ENCODE data around the gene NPR1. TPM values are rescaled to one million over a fixed set of nuclear protein-coding genes. Genes with fewer than 3 reads are reported as not detected.

NPR1 gene
- total and polyA plus RNA-seq, 2 of the 13 experiments (the other 11 are each of a cell fraction or from before 2014, with no cell fraction given): not detected

DNA sequence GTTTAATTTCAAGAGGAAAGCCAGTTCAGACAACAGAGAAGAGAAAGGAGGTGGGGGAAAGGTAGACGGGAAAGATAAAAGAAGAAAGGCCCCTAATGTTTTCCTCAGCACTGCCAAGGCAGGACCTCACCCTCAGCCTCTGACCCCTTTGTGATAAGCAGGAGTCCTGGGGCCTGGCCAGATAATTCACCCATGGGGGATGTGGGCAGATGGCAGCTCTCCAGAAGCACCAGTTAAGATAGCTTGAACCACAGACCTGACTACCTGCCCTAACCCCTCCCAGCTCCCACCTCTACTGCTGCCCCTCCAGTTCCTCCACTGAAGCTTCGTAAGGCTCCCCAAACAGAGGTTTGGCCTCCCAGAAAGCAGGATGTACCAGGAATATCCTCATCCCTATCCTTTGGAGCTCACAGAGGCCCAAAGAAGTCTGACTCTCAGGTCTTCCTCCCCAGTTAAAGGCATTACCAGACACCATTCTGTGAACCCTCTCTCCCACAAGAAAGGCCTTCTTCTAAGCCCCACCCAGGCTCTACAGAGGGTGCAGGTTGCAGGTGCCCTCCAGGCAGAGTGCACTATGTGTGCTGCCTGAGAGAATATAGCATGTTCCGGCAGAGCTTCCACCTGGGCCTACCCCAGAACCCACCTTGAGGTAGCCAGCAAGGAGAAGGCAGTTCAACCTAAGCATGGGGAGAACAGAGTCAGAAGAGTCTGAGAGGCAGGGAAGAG lies 29.2 kb upstream of the NPR1 start:
- no peak for FAIRE-seq

DNA sequence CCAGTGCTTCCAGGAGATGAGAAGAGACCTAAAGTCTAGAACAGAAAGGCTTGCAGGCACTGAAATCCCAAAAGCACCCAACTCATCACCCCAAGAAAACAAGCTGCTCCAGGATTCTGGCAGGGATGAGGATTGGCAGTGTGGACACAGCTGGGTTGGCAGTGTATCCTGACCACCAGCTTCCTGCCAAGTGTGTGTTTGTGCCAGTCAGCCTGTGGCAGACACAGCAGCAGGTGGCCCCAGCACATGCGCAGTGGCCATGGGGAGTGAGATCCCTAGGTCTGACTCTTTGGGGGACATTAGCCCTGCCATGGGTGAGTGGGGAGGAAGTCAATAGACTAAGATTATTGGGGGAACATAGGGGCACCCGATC lies 28.6 kb upstream of the NPR1 start:
- in situ Hi-C loops (cut with HindIII; ENCODE audit: extremely low pct_ligation_motif_present, low pct_unique_long_range_greater_than_20kb) (no loop called here), intact Hi-C loops (cut with micrococcal nuclease; ENCODE audit: unreplicated experiment) (no loop called here)
- TF ChIP-seq AGO1 (IDR thresholded peaks at IDR 0.05; ENCODE audit: low read depth, low read length, poor library complexity, severe bottlenecking) (no peak), FOXJ3 (CRISPR knock-in tag; IDR thresholded peaks at IDR 0.05; ENCODE audit: borderline replicate concordance) (no peak), ZNF782 (CRISPR knock-in tag; IDR thresholded peaks at IDR 0.05; ENCODE audit: borderline replicate concordance) (no peak)
- TF ChIP-seq, protein P1, sequence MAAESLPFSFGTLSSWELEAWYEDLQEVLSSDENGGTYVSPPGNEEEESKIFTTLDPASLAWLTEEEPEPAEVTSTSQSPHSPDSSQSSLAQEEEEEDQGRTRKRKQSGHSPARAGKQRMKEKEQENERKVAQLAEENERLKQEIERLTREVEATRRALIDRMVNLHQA (CRISPR knock-in tag; IDR thresholded peaks at IDR 0.05): no peak
- no peaks in the 10 kb centered on the region for H3K9me3 ChIP-seq (ENCODE audit: low read length)
- peaks cover 23% of the 10 kb centered on the region for H3K4me1 ChIP-seq (ENCODE audit: insufficient read depth, low read length)
- no peak overlapping the region for H3K9ac ChIP-seq (ENCODE audit: insufficient read depth, low read depth, low read length)
- FAIRE-seq (no peak), ATAC-seq (peak; percentile 52), DNase-seq (ENCODE audit: low spot score) (no peak)
- ChIA-PET POLR2A (interaction anchor here (1.4 to 4.6 kb wide), 3 partner anchors 9 to 15 kb away, joined by 5 to 36 read pairs (median 18); partner anchors contain the start of genes CHTOP and SNAPIN), CTCF (ENCODE audit: low intra/inter-chr PET ratio, low total read pairs) (no interaction called here)
- no peaks in the 10 kb centered on the region for H3K79me2 ChIP-seq (ENCODE audit: insufficient read depth, low read length)
- H3K4me2 ChIP-seq (ENCODE audit: low read depth, low read length): no peak overlapping the region
- WGBS (ENCODE audit: low lambda C conversion rate): 45% methylated on average over 2 of the region's 2 CpGs
- H3K4me3 ChIP-seq (replicated peaks in 1 of 3; ENCODE audit: insufficient read depth in 1 of 3, low read depth in 2 of 3, low read length in 3 of 3): no peak overlapping the region
- no peaks in the 10 kb centered on the region for H3K27me3 ChIP-seq (ENCODE audit: control insufficient read depth in 1 of 2, insufficient read depth in 2 of 2, low read length in 2 of 2)
- H3K36me3 ChIP-seq (replicated peaks in 1 of 2; ENCODE audit: control insufficient read depth in 1 of 2, insufficient read depth in 2 of 2, low read length in 2 of 2): peaks cover 3 to 13% of the 10 kb centered on the region in 2 experiments
- H3K27ac ChIP-seq (ENCODE audit: extremely low read length, insufficient read depth, low read length): no peak overlapping the region
- BruUV-seq (replicated peaks): no TSS peak
- H2AFZ ChIP-seq (ENCODE audit: low read length): no peak overlapping the region
- no peaks in the 10 kb centered on the region; the same call in 1 of the 2 replicates for H4K20me1 ChIP-seq (ENCODE audit: insufficient read depth, low read length)

More for the DNA sequence above, 29.2 kb upstream of the NPR1 start:
- in situ Hi-C loops (cut with HindIII; ENCODE audit: extremely low pct_ligation_motif_present, low pct_unique_long_range_greater_than_20kb) (no loop called here), intact Hi-C loops (cut with micrococcal nuclease; ENCODE audit: unreplicated experiment) (no loop called here)
- peaks cover 5 to 19% of the 10 kb centered on the region in 2 experiments for H3K36me3 ChIP-seq (replicated peaks in 1 of 2; ENCODE audit: control insufficient read depth in 1 of 2, insufficient read depth in 2 of 2, low read length in 2 of 2)
- no peak overlapping the region for H3K4me2 ChIP-seq (ENCODE audit: low read depth, low read length)
- TF ChIP-seq POLR2AphosphoS2 (IDR thresholded peaks at IDR 0.05; ENCODE audit: low read depth, low read length): 0 out of 2 replicates have a peak, but pooled peaks have one; percentile 50
- TF ChIP-seq POLR2A (IDR thresholded peaks at IDR 0.05; ENCODE audit: insufficient read depth in 1 of 2, low read depth in 2 of 2, low read length in 2 of 2): 0 out of 4 replicates have a peak, but pooled peaks of 1 of the 2 experiments have one; percentile 20
- no peak for TF ChIP-seq RORA (CRISPR knock-in tag; IDR thresholded peaks at IDR 0.05)
- no peak overlapping the region for H3K9ac ChIP-seq (ENCODE audit: insufficient read depth, low read depth, low read length)
- no peaks in the 10 kb centered on the region; the same call in 1 of the 2 replicates for H4K20me1 ChIP-seq (ENCODE audit: insufficient read depth, low read length)
- POLR2A ChIA-PET: interaction anchor here (1.4 to 4.6 kb wide), 3 partner anchors 8 to 15 kb away, joined by 5 to 36 read pairs (median 18); partner anchors contain the start of genes CHTOP and SNAPIN
- no peak overlapping the region for H3K4me3 ChIP-seq (replicated peaks in 1 of 3; ENCODE audit: insufficient read depth in 1 of 3, low read depth in 2 of 3, low read length in 3 of 3)
- WGBS (ENCODE audit: low lambda C conversion rate): 18% methylated on average over 2 of the region's 3 CpGs
- CTCF ChIA-PET (ENCODE audit: low intra/inter-chr PET ratio, low total read pairs): no interaction called here
- no peaks in the 10 kb centered on the region for H3K79me2 ChIP-seq (ENCODE audit: insufficient read depth, low read length)
- ATAC-seq (peak; percentile 58), DNase-seq (ENCODE audit: low spot score) (no peak)
- no peak overlapping the region for H2AFZ ChIP-seq (ENCODE audit: low read length)
- H3K9me3 ChIP-seq (ENCODE audit: low read length): no peaks in the 10 kb centered on the region
- no peaks in the 10 kb centered on the region for H3K27me3 ChIP-seq (ENCODE audit: control insufficient read depth in 1 of 2, insufficient read depth in 2 of 2, low read length in 2 of 2)
- peaks cover 17% of the 10 kb centered on the region for H3K4me1 ChIP-seq (ENCODE audit: insufficient read depth, low read length)
- H3K27ac ChIP-seq (ENCODE audit: extremely low read length, insufficient read depth, low read length): no peak overlapping the region
- no TSS peak for BruUV-seq (replicated peaks)

All from HepG2 (cell line).